Prostate gland (tissue), 2 donors: Measurements from ENCODE around the gene TUBE1.

ENCODE experiments used
- CTCF ChIP-seq, 4 experiments: fragments of 200-600 bp in 2 of 4; fragments of 450-650 bp in 2 of 4; sonication (generic) in 2 of 4; IDR thresholded peaks; 1 replicate in 3 of 4; 2 replicates in 1 of 4; pipeline ENCODE4 v1.5.1; 2016 to 2019; ENCODE audit warnings: antibody characterized with exemption in 4 of 4, mild to moderate bottlenecking in 2 of 4, moderate library complexity in 2 of 4
- POLR2AphosphoS5 ChIP-seq: sonication (generic); formaldehyde crosslinking; IDR thresholded peaks from one replicate; pipeline ENCODE4 v1.6.1; 2017; ENCODE audit warnings: antibody characterized with exemption

- TF ChIP-seq POLR2AphosphoS5: no peak
- no peak for TF ChIP-seq CTCF (IDR thresholded peaks at IDR 0.05)
Observed at GRCh38 chr6:112100561-112100960, 13.3 kb upstream of the TUBE1 start.
